Ectodermal cell (in vitro differentiated cells): ENCODE results near the gene WFDC9.
"Not testable (repeated sequence)": the region's sequence is repeated elsewhere in the genome, so short reads cannot be mapped to it uniquely, and the experiment has no call there.

Experiments
- H3K27ac ChIP-seq: 2 replicates; pipeline ENCODE4 v1.7.0; 2013; ENCODE audit warnings: mild to moderate bottlenecking, low read depth, low read length; ENCODE audit not compliant: insufficient read depth, poor library complexity, severe bottlenecking
- H3K27me3 ChIP-seq: 2 replicates; pipeline ENCODE4 v1.7.0; 2013; ENCODE audit warnings: mild to moderate bottlenecking, low read length; ENCODE audit not compliant: insufficient read depth, control insufficient read depth, poor library complexity, severe bottlenecking
- H3K36me3 ChIP-seq: one replicate; pipeline ENCODE4 v1.7.0; 2013; ENCODE audit warnings: low read length; ENCODE audit not compliant: control insufficient read depth, insufficient read depth
- H3K4me1 ChIP-seq: one replicate; pipeline ENCODE4 v1.7.0; 2013; ENCODE audit warnings: low read length; ENCODE audit not compliant: control insufficient read depth, insufficient read depth
- H3K4me3 ChIP-seq: 2 replicates; pipeline ENCODE4 v1.7.0; 2013; ENCODE audit warnings: low read depth, low read length, control low read depth; ENCODE audit not compliant: insufficient read depth
- H3K9me3 ChIP-seq: 2 replicates; pipeline ENCODE4 v1.7.0; 2013; ENCODE audit warnings: mild to moderate bottlenecking, low read length, moderate library complexity; ENCODE audit not compliant: control insufficient read depth
- WGBS, 2 experiments: methylation state at CpG; one replicate each; pipeline ENCODE4 v1.1.7; 2013; ENCODE audit warnings: missing lambda C conversion rate in 2 of 2; 5-methylcytosine and 5-hydroxymethylcytosine counted together

Gene WFDC9

DNA sequence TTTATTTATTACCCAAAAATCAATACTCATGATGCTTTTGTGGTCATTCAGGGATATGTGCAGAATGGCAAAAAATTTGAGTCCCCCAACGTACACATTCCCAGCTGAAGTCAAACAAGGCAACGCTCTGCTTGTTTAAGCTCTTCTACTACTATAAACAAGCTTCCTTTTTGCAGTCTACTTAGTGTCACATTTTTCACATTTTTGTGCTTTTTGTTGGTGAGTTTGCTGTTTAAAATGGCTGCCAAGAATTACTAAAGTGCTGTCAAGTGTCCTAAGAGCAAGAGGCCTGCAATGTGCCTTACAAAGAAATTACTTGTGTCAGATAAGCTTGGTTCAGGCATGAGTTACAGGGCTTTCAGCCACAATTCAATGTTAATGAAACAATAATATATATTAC lies 54.1 kb downstream of the WFDC9 start:
- no peak overlapping the region for H3K27ac ChIP-seq
- no peaks in the 10 kb centered on the region for H3K27me3 ChIP-seq
- H3K4me1 ChIP-seq, result no peaks in the 10 kb centered on the region
- WGBS, 2 experiments, result 75 to 100% methylated on average over 1 to 2 of the region's 2 CpGs
- H3K36me3 ChIP-seq, result no peaks in the 10 kb centered on the region
- no peak overlapping the region for H3K4me3 ChIP-seq
- no peaks in the 10 kb centered on the region for H3K9me3 ChIP-seq

DNA sequence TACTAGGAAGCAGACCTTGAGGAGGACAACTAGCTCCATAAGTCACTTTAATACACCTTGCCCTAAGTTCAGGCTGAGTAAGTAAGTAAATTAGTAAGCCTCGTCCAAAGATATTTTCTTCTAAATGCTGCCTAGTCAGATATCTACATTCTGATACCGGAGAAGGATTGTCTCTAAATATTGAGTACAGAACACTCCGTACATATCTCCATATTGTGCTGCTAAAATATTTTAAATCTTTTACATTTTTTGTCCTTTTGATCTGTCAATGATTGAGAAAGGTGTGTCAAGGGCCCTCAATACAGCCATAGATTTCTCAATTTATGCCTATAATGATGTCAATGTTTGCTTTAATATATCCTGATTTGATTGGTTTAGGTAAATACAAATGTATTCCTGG lies 55.2 kb downstream of the WFDC9 start:
- 95% methylated on average over 3 of the region's 3 CpGs; no CpG with 5 or more reads in 1 of the 2 experiments for WGBS, 2 experiments
- Histone ChIP-seq H3K27ac (no peak overlapping the region), H3K27me3 (no peaks in the 10 kb centered on the region), H3K4me3 (no peak overlapping the region), H3K4me1 (no peaks in the 10 kb centered on the region), H3K36me3 (no peaks in the 10 kb centered on the region), H3K9me3 (no peaks in the 10 kb centered on the region)

DNA sequence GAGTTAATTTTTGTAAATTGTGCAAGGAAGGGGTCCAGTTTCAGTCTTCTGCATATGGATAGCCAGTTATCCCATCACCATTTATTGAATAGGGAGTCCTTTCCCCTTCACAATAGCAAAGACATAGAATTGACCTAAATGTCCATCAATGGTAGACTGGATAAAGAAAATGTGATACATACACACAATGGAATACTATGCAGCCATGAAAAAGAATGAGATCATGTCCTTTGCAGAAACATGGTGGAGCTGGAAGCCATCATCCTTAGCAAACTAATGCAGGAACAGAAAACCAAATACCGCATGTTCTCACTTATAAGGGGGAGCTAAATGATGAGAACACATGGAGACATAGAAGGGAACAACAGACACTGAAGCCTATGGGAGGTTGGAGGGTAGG lies 61.4 kb downstream of the WFDC9 start:
- not testable (repeated sequence) for H3K36me3 ChIP-seq, H3K27me3 ChIP-seq, H3K27ac ChIP-seq, H3K4me3 ChIP-seq, H3K4me1 ChIP-seq, H3K9me3 ChIP-seq
- WGBS, 2 experiments, result 88 to 93% methylated on average over 1 of the region's 1 CpG

DNA sequence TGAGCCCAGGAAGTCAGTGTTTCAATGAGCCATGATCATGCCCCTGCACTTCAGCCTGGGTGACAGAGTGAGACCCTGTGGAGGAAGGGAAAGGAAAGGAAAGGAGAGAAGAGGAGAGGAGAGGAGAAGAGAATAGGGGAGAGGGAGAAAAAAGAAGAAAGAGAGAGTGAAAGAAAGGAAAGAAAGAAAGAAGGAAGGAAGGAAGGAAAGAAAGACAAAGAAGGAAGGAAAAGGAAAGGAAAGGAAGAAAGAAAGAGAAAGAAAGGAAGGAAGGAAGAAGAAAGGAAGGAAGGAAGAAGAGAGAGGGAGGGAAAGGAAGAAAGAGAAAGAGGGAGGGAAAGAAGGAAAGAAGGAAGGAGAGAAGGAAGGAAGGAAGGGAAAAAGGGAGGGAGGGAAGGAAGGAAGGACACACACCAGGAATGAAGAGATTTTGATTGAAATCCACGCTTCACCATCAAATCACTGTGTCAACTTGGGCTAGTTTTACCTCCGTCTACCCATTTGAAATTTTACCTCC lies 66.3 kb downstream of the WFDC9 start:
- H3K27me3 ChIP-seq, result no peaks in the 10 kb centered on the region
- no peaks in the 10 kb centered on the region for H3K9me3 ChIP-seq
- no peak overlapping the region for H3K4me3 ChIP-seq
- no peaks in the 10 kb centered on the region for H3K36me3 ChIP-seq
- 93 to 97% methylated on average over 2 of the region's 2 CpGs for WGBS, 2 experiments
- H3K4me1 ChIP-seq, result no peaks in the 10 kb centered on the region
- no peak overlapping the region for H3K27ac ChIP-seq
